ENCODE data around the gene EMC10.

The EMC10 gene

DNA sequence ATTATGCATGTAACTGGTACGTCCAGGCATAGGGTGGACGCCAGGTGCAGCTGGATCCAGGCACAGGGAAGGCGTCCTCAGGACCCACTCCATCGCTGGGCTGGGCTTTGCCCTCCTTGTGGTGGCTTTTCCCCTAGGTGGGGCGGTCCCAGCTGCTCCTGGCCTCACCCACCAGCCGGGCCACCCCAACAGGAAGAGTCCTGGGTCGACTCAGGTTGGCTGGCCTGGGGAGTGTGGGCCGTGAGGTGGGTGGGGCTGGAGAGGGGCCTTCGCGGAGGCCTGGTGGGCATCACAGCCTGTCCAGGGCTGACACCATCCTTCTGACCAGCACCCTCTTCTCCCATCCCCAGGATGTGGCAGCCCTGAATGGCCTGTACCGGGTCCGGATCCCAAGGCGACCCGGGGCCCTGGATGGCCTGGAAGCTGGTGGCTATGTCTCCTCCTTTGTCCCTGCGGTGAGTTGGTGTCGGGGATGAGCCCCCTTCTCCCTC, 3.5 kb downstream of the EMC10 start:
- DNase-seq, result no peak

GRCh38 chr19:50480281-50481111, 4.2 kb downstream of the EMC10 start:
- DNase-seq, result no peak

GRCh38 chr19:50481351-50482149, 5.2 kb downstream of the EMC10 start:
- DNase-seq, result no peak

GRCh38 chr19:50482271-50482855, 6.1 kb downstream of the EMC10 start:
- DNase-seq, result no peak

DNA sequence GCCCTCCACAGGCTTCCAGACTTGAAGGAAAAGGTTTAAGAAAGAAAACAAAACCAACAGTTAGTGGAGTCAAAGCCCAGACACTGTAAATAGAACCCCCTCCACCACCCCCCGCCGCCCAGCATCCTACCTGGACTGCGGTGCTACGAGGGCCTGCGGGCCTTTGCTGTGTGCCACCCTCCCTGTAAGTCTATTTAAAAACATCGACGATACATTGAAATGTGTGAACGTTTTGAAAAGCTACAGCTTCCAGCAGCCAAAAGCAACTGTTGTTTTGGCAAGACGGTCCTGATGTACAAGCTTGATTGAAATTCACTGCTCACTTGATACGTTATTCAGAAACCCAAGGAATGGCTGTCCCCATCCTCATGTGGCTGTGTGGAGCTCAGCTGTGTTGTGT, 6.6 kb downstream of the EMC10 start:
- DNase-seq, result no peak

GRCh38 chr19:50485284-50485955, 9.1 kb downstream of the EMC10 start:
- DNase-seq, result no peak

DNA sequence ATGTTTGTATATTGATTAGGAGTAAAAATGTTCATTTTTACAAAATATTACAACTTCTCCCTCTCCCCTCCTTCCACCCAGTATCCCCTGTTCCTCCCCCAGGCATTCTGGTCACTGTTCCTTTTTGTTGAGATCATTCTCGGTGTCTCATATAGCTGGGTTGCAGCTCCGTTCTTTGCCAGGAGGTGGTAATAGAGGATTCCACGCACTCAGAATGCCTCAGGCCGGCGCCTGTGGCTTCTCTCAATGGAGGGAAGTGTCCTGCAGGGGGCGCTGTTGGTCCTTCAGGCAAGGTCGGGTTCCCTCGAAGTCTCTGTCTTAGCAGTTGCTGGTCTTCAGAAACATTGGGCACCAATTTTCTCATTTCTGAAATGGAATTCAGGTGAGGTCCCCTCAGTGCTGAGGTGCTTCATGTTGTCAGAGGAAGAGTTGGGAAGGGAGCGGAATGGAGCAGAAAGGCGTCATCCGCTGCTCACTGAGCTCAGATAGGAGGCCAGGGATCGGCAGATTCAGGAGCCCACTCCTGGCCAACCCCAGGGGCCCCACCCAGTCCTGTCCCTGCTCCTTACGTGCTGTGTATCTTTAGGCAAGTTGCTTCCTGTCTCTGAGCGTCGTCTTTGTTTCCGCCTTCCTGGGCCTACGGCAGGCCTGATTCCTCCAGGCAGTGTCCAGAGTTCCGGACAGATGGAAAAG, 10.7 kb downstream of the EMC10 start:
- peak; percentile 33 to 50 for DNase-seq

DNA sequence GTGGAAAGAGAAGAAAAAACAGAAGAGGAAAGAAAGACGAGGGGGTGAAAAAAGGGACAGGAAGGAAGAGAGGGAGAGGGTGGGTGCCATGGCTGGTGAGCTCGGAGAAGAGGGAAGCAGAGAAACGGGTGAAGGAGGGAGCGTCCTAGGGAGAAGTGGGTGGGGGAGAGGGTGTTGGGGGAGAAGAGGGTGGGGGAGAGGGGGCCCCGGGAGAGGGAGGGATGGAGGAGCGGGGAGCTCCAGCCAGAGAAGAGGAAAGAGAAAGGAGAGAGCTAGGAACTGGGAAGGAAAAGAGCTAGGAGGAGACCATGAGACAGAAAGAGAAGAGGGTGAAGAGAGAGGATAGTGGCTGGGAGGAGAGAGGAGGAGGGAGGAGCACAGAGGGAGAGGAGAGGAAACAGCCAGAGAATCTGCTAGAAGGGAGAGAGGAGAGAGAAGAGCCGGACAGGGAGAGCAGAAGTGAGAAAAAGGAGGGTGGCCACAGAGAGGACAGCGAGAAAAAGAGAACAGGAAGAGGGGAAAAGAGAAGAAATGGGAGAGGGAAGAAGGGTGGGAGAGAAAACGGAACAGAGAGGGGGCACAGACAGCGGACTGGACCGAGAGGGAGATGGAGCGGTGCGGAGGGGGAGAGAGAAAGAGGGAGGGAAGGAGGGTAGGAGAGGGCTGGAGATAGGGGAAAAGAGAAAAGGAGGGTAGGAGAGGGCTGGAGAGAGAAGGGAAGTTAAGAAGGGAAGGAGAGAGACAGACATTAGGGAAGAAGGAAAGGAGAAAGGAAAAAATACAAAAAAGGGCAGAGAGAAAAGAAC, 12.3 kb downstream of the EMC10 start:
- no peak for DNase-seq

DNA sequence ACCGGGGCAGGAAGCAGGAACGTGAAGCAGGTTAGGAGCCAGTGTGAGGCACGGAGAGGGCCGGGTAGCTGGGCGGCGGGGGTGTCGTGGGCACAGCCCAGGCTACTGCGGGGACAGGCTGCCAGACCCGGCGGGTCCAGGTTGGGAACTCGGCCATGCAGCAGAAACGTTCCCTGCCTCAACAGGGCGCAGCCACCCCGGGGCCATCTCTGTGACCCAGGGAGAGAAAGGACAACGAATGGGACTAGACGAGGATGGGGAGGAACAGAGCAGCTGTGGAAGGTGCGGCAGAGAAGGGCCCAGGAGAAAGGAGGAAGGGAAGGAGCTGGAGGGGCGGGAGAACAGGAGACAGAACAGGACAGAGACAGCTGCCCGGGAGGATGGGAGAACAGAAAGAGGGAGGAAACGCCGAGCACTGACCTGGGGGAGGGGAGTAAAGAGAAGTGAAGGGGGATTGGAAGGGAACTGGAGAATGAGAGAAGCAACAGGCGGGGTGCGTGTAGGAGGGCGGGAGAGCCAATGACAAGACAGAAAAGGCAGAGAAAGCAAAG, 13.2 kb downstream of the EMC10 start:
- DNase-seq, result no peak

DNA sequence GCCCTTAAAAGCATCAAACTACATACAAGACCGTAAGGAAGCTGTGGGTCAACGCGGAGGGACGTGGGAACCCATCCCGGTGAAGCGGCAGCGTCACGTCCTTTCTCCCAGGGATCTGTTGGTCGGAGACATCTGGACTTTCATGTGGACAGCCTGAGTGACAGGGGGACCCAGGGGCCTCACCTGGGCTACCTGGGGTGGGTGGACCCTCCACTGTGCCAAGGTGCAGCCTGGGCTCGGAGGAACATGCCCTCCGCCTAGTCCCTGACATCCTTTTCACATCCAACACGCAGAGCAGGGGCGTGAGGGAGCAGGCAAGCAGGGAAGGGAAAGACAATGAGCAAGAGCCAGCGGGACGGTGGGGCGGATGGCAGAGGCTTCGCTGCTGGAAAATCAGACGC, 14.1 kb downstream of the EMC10 start:
- DNase-seq, result no peak

GRCh38 chr19:50490991-50491472, 14.7 kb downstream of the EMC10 start:
- DNase-seq, result no peak

DNA sequence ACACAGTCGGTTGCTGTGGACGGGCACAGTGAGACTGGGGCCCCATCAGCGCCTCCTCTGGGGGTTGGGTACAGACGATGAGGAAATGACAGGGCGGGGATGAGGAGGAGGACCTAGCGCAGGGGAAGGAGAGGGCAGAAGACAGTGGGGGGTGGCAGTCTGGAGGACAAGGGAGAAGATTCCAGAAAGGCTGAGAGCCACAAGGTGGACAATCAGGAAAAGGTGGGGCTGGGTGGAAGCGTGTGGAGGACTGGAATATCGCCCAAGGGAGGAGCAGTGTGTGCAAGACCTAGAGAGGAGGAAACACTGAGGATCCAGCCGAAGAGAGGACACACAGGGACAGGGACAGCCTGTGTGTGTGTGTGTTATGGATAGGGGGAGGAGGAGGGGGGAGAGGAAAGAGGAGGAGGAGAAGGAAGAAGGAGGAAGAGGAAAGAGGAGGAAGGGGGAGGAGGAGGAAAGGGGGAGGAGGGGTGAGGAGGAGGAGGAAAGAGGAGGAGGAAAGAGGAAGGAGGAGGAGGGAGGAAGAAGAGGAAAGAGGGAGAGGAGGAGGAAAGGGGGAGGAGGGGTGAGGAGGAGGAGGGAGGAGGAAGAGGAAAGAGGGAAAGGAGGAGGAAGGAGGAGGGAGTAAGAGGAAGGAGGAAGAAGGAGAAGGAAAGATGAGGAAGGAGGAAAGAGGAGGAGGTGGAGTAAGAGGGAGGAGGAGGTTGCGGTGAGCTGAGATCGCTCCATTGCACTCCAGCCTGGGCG, 16.2 kb downstream of the EMC10 start:
- DNase-seq, result no peak

- no peak for DNase-seq
Observed at GRCh38 chr19:50493171-50493570, 16.9 kb downstream of the EMC10 start.

DNA sequence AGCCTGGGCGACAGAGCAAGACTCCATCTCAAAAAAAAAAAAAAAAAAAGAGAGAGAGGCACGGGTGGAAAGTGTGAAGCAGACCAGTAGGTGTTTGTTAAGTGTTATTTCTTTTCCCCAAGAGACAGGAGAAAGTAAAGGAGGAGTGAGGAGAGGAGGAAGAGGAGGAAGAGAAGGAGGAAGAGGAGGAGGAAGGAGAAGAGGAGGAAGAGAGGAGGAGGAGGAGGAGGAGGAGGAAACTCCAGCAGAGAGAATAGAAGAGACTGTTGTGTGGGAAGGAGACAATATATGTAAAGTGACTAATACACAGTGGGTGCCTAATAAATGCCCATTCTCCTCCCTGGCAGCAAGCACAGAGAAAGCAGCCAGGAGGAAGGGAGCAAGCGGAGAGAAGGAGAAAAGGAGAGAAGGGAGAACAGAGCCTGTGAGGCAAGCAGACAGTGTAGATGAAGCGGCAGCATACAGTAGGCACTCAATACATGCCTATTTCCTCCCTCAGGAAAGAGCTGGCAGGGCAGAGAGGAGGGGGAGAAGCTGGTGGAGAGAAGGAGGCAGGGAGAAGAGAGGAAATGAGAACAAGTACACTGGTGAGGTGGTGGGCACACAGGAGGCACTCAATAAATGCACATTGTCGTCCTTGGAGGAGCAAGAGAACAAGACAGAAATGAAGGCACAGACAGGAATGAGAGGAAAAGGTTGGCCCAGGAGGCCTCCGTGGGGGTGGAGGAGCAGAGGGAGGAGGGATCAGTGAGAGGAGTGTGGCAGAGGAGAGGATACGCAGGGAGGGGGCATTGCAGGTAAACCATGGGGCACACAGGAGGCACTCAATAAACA, 18.1 kb downstream of the EMC10 start:
- DNase-seq, result no peak

DNA sequence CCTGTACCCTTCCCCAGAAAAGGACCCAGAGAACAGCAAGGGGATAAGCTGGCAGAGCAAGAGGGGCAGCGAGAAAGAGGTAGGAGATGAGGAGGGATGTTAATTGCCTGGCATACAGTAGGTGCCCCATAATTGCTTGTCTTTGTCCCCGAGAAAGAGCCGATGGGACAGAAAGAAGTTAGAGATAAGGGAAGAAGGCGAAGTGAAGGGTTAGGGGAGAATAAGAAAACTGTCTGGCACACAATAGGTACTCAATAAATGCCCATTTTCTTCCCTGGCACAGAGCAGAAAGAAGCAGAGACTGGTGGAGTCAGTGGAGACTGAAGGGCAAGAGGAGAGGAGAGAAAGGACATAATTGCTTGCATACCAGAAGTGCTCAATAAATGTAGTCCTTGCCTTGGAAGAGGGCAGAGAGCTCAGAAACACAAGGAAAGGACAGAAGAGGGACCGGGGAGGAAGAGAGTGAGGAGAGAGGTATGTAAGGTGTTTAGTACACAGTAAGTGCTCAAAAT, 18.8 kb downstream of the EMC10 start:
- DNase-seq, result no peak

DNA sequence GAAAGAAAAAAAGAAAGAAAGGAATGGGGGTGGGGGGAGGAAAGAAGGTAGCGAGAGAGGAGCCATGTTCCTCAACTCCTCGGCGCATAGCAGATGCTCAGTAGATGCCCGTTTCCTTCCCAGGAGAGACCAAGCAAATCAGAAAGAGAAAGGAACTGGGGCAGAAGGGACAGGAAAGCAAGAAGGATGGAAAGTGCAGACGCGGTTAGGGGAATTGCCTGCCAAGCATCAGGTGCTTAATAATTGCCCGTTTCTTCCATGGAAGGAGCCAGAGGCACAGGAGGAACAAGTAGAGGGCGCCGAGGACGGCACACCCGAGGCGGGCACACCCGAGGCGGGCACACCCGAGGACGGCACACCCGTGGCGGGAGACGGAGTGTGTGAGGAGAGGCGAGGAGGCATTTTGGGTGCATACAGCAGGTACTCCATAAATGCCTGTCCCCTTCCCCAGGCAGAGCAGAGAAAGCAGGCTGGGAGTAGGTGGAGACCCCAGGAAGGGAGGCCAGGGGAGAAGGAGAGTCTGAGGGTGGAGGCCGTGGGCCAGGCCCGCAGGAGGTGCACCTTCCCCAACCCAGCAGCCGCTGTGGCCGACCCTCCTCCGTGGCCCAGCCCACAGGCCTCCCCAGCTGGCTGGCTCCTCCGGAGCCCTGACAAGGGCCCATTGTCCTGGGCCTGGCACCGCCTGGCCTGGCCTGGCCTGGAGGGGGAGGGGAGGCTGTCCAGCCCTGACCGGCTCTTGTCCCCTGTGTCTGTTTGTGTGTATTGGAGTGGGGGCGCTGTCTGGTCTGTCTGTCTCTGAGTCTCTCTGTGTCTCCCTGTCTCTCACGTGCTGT, 20.1 kb downstream of the EMC10 start:
- DNase-seq, result no peak

DNA sequence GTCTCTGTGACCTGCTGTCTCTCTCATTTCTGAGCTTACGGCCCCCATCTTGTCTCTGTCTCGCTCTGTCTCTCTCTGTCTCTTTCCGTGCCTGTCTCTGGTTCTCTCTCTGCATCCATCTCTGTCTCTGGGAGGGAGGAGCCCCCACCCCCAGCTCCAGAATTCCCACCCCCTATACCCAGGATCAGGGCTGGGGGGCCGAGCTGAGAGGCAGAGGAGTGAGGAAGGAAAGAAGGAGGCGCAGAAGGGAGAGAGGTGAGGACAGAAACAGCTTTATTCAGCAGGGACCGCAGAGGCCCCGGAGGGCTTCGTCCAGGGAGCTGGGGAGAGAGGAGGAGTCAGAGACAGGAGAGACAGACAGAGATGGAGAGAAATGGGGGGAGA, 20.7 kb downstream of the EMC10 start:
- no peak for DNase-seq
